ENCODE measurements around the gene SNAPC3.

DNA sequence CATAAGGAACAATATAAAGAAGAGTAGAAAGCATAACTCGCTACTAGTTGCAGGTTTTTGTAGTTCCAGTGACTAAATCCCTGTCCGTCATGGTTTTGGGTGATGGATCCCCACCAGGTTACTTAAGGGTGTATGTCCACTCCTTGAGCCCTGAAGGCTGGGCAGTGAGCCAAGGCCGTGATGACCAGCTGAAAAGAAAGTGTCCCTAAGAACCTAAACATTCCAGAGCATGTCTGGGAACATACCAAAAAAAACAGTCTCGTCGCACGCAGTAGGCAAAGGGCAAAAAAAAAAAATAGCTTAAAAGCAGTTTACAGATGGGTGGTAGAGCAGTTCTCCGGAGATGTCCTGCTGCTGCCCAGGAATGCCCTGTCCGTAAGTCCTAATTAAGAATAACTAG, 21.4 kb upstream of the SNAPC3 start:
- no peak for TF ChIP-seq SP1 (IDR thresholded peaks at IDR 0.05)
- TF ChIP-seq SUZ12 (IDR thresholded peaks at IDR 0.05), result no peak
- no peak for TF ChIP-seq CTBP1 (IDR thresholded peaks at IDR 0.05; ENCODE audit: borderline replicate concordance)
- no peak for TF ChIP-seq FOXK2 (IDR thresholded peaks at IDR 0.05)
- TF ChIP-seq ZNF384 (IDR thresholded peaks at IDR 0.05), result no peak
- TF ChIP-seq LEF1 (IDR thresholded peaks at IDR 0.05; ENCODE audit: borderline replicate concordance), result no peak
- TF ChIP-seq NFRKB (IDR thresholded peaks at IDR 0.05), result no peak
